ENCODE data around the gene VPS13A.

DNA sequence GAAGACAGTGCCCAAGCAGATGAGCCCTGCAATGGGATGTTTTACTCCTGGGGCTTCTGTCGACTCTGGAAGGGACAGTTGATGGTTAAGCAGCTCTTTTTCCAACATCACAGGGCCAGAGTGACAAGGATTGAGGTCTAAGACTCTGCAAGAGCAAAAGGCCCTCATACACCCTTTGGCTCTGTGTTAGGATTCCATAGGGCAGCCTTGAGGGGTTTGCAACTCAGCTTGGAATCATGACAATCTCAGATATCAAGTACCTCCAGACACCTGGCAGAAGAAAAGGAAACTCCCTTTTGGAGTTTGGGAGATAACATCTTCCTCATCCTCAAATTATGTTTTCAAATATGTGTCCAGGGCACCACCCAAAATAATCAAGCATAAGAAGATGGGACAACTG lies 265.1 kb downstream of the VPS13A start:
- TF ChIP-seq, protein P1, sequence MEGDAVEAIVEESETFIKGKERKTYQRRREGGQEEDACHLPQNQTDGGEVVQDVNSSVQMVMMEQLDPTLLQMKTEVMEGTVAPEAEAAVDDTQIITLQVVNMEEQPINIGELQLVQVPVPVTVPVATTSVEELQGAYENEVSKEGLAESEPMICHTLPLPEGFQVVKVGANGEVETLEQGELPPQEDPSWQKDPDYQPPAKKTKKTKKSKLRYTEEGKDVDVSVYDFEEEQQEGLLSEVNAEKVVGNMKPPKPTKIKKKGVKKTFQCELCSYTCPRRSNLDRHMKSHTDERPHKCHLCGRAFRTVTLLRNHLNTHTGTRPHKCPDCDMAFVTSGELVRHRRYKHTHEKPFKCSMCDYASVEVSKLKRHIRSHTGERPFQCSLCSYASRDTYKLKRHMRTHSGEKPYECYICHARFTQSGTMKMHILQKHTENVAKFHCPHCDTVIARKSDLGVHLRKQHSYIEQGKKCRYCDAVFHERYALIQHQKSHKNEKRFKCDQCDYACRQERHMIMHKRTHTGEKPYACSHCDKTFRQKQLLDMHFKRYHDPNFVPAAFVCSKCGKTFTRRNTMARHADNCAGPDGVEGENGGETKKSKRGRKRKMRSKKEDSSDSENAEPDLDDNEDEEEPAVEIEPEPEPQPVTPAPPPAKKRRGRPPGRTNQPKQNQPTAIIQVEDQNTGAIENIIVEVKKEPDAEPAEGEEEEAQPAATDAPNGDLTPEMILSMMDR (IDR thresholded peaks at IDR 0.05), result no peak
- TF ChIP-seq EP300 (IDR thresholded peaks at IDR 0.05), result no peak
- TF ChIP-seq POLR2AphosphoS5 (IDR thresholded peaks at IDR 0.05), result no peak
- TF ChIP-seq POLR2A (IDR thresholded peaks at IDR 0.05; ENCODE audit: low read depth), result no peak

All from esophagus muscularis mucosa (tissue), 4 donors.